GM23248 (cell line): ENCODE measurements around the gene WFDC6. TPM values are rescaled to one million over a fixed set of nuclear protein-coding genes. Genes with fewer than 3 reads are reported as not detected.
"Not testable (repeated sequence)": the region's sequence is repeated elsewhere in the genome, so short reads cannot be mapped to it uniquely, and the experiment has no call there.

Source experiments
- DNase-seq: peaks from one replicate; pipeline ENCODE4 v3.0.0-alpha.2; 2015
- H2AFZ ChIP-seq: fragments of 200-600 bp; sonication (generic); 2 replicates; pipeline ENCODE4 v1.6.1; 2016; ENCODE audit warnings: antibody characterized with exemption
- H3F3A ChIP-seq: fragments of 200-600 bp; sonication (generic); 2 replicates; pipeline ENCODE4 v1.6.1; 2016; ENCODE audit warnings: mild to moderate bottlenecking, antibody characterized with exemption, mixed run types; ENCODE audit not compliant: insufficient read depth
- H3K27ac ChIP-seq: fragments of 200-600 bp; sonication (generic); 2 replicates; pipeline ENCODE4 v1.5.1; 2016; ENCODE audit warnings: mild to moderate bottlenecking
- H3K27me3 ChIP-seq: fragments of 200-600 bp; sonication (generic); replicated peaks from 2 replicates; pipeline ENCODE4 v1.6.1; 2016; ENCODE audit warnings: mild to moderate bottlenecking; ENCODE audit not compliant: insufficient read depth
- H3K36me3 ChIP-seq: fragments of 200-600 bp; sonication (generic); 2 replicates; pipeline ENCODE4 v1.6.1; 2016; ENCODE audit warnings: low read depth, mild to moderate bottlenecking
- H3K4me1 ChIP-seq: fragments of 200-600 bp; sonication (generic); 2 replicates; pipeline ENCODE4 v1.6.1; 2016; ENCODE audit warnings: mild to moderate bottlenecking; ENCODE audit not compliant: insufficient read depth
- H3K4me2 ChIP-seq: fragments of 200-600 bp; sonication (generic); one replicate; pipeline ENCODE4 v1.6.1; 2016; ENCODE audit warnings: mild to moderate bottlenecking; ENCODE audit not compliant: unreplicated experiment
- H3K4me3 ChIP-seq: fragments of 200-600 bp; sonication (generic); 2 replicates; pipeline ENCODE4 v1.5.1; 2016; ENCODE audit warnings: mild to moderate bottlenecking
- H3K79me2 ChIP-seq: fragments of 200-600 bp; sonication (generic); 2 replicates; pipeline ENCODE4 v1.6.1; 2016; ENCODE audit warnings: mild to moderate bottlenecking; ENCODE audit not compliant: insufficient read depth
- H3K9ac ChIP-seq: fragments of 200-600 bp; sonication (generic); 2 replicates; pipeline ENCODE4 v1.6.1; 2016; ENCODE audit warnings: mild to moderate bottlenecking
- H3K9me2 ChIP-seq: fragments of 200-600 bp; sonication (generic); 2 replicates; pipeline ENCODE4 v1.6.1; 2016; ENCODE audit warnings: mixed run types, mild to moderate bottlenecking, moderate library complexity; ENCODE audit not compliant: insufficient read depth
- H3K9me3 ChIP-seq: fragments of 200-600 bp; sonication (generic); one replicate; pipeline ENCODE4 v1.6.1; 2017; ENCODE audit warnings: low read depth
- H4K20me1 ChIP-seq: fragments of 200-600 bp; sonication (generic); 2 replicates; pipeline ENCODE4 v1.6.0; 2016; ENCODE audit not compliant: insufficient read depth
- EZH2 ChIP-seq: fragments of 200-600 bp; sonication (generic); IDR thresholded peaks from 2 replicates; pipeline ENCODE4 v1.6.1; 2018; ENCODE audit warnings: antibody characterized with exemption, mild to moderate bottlenecking; ENCODE audit not compliant: insufficient read depth, poor library complexity, severe bottlenecking
- EZH2phosphoT487 ChIP-seq: fragments of 200-600 bp; sonication (generic); IDR thresholded peaks from 2 replicates; pipeline ENCODE4 v1.6.1; 2018; ENCODE audit warnings: antibody characterized with exemption, moderate library complexity, mild to moderate bottlenecking, low read depth; ENCODE audit not compliant: insufficient read depth
- WGBS, 2 experiments: methylation state at CpG; one replicate each; pipeline ENCODE4 v1.1.6; 2015 to 2017; ENCODE audit warnings: low lambda C conversion rate in 2 of 2, low coverage in 1 of 2; ENCODE audit errors: missing lambda C conversion rate in 2 of 2; 5-methylcytosine and 5-hydroxymethylcytosine counted together
- in situ Hi-C: fragments of 300-500 bp; cut with MboI; formaldehyde crosslinking; loops from 2 replicates; pipeline ENCODE4 v1.15.0; 2020
- polyA plus RNA-seq: library from polyadenylated mRNA; unstranded; fragments of >200 nt; fragmentation: Nextera tagmentation; extraction: Ambion mirVana; gene quantifications from 2 replicates; pipeline ENCODE4 v1.2.1, GENCODE V29; 2016
- total RNA-seq: library from RNA; depleted of rRNA; stranded (reverse); fragments of >200 nt; shearing (Covaris generic); gene quantifications from 2 replicates; pipeline ENCODE4 v1.2.3, GENCODE V29; 2014; rRNA removed

The WFDC6 gene
- not detected in 2 replicates for total RNA-seq
- polyA plus RNA-seq = not detected in 2 replicates

- H4K20me1 ChIP-seq = no peaks in the 10 kb centered on the region
- H3K9ac ChIP-seq = no peak within 1 kb of the TSS
- H3K4me3 ChIP-seq = no peak within 1 kb of the TSS
- in situ Hi-C loops = no loop called here
- peaks cover 56% of the 10 kb centered on the region for H3K27me3 ChIP-seq
- WGBS, 2 experiments = 19 to 56% methylated on average over 2 of the region's 2 CpGs
- no peaks in the 10 kb centered on the region for H3K79me2 ChIP-seq
- H3K36me3 ChIP-seq = no peaks in the 10 kb centered on the region
- no peak within 1 kb of the TSS for H3K4me2 ChIP-seq
- H3F3A ChIP-seq = no peaks in the 10 kb centered on the region
- H3K9me2 ChIP-seq = no peaks in the 10 kb centered on the region
- H3K27ac ChIP-seq = no peak within 1 kb of the TSS
- TF ChIP-seq EZH2phosphoT487 (no peak), EZH2 (no peak)
- H2AFZ ChIP-seq = no peak within 1 kb of the TSS
- no peaks in the 10 kb centered on the region for H3K9me3 ChIP-seq
- no peak for DNase-seq
- no peaks in the 10 kb centered on the region for H3K4me1 ChIP-seq
Observed at GRCh38 chr20:45539382-45539781, at the start of gene WFDC6. TSS of gene WFDC6 (minus strand) at chr20:45539482. CDS start at chr20:45539407, 75 bp downstream.

DNA sequence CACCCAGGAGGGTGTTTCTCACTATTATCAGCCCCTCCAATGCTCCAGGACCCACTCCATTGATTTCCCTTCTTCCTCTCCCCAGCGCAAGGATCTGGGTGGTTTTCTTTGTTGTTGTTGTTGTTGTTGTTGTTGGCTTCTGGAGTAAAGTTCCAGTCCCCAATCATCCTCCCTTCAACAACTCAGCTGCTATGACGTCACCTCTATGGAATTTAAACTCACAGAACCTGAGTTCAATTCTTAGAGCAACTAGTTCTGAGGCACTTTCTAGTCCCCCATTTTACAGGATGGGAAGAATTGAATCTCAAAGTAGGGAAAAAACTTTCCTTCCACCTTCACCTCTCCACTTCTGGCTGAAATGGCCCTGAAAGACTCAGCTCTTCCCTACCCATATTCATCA lies 49.5 kb upstream of the WFDC6 start:
- no peak overlapping the region for H3K4me2 ChIP-seq
- no peak overlapping the region for H3K9ac ChIP-seq
- H3K4me3 ChIP-seq = no peak overlapping the region
- WGBS, 2 experiments = 63 to 76% methylated on average over 2 of the region's 2 CpGs
- 0 out of 2 replicates have a peak, but pooled peaks cover 3% of the 10 kb centered on the region for H3K27me3 ChIP-seq
- no peak overlapping the region for H3K27ac ChIP-seq
- H3K4me1 ChIP-seq = peaks cover 4% of the 10 kb centered on the region; the same call in 1 of the 2 replicates
- no peaks in the 10 kb centered on the region for H3K79me2 ChIP-seq
- no peaks in the 10 kb centered on the region for H3K9me2 ChIP-seq
- no peaks in the 10 kb centered on the region for H3F3A ChIP-seq
- TF ChIP-seq EZH2 (no peak), EZH2phosphoT487 (no peak)
- H3K9me3 ChIP-seq = no peaks in the 10 kb centered on the region
- DNase-seq = peak; percentile 33
- in situ Hi-C loops = no loop called here
- no peaks in the 10 kb centered on the region for H3K36me3 ChIP-seq
- no peak overlapping the region for H2AFZ ChIP-seq
- no peaks in the 10 kb centered on the region for H4K20me1 ChIP-seq

GRCh38 chr20:45585986-45586385 lies 46.7 kb upstream of the WFDC6 start:
- H3K79me2 ChIP-seq, H3K9ac ChIP-seq, H3K9me3 ChIP-seq, H3K9me2 ChIP-seq, H3K36me3 ChIP-seq, H3K4me3 ChIP-seq, H4K20me1 ChIP-seq, H3K27ac ChIP-seq, H3F3A ChIP-seq, in situ Hi-C loops: not testable (repeated sequence)
- 0 out of 2 replicates have a peak, but pooled peaks cover 11% of the 10 kb centered on the region for H3K27me3 ChIP-seq
- peak; percentile 60 for DNase-seq
- WGBS, 2 experiments = 36 to 39% methylated on average over 5 of the region's 5 CpGs
- peaks cover 12% of the 10 kb centered on the region for H3K4me1 ChIP-seq
- H2AFZ ChIP-seq = 0 out of 2 replicates have a peak overlapping the region, but pooled peaks have one; percentile 11
- peak overlapping the region; percentile 42 for H3K4me2 ChIP-seq

DNA sequence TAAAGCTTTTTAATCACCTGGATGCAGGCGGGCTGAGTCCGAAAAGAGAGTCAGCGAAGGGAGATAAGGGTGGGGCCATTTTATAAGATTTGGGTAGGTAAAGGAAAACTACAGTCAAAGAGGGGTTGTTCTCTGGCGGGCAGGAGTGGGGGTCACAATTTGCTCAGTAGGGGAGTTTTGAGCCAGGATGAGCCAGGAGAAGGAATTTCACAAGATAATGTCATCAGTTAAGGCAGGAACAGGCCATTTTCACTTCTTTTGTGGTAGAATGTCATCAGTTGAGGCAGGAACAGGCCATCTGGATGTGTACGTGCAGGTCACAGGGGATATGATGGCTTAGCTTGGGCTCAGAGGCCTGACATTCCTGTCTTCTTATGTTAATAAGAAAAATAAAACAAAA lies 45.0 kb upstream of the WFDC6 start:
- H3F3A ChIP-seq, H3K27ac ChIP-seq, H3K36me3 ChIP-seq, in situ Hi-C loops, H3K4me3 ChIP-seq, H3K4me1 ChIP-seq, H2AFZ ChIP-seq, H3K9me3 ChIP-seq, H3K9ac ChIP-seq, H3K9me2 ChIP-seq, H3K4me2 ChIP-seq, H3K79me2 ChIP-seq, DNase-seq, H4K20me1 ChIP-seq: not testable (repeated sequence)
- 0 out of 2 replicates have a peak, but pooled peaks cover 17% of the 10 kb centered on the region for H3K27me3 ChIP-seq
- 78 to 79% methylated on average over 5 of the region's 5 CpGs for WGBS, 2 experiments

GRCh38 chr20:45583502-45583901 lies 44.2 kb upstream of the WFDC6 start:
- Histone ChIP-seq H3K36me3 (no peaks in the 10 kb centered on the region), H3K4me1 (peaks cover 7% of the 10 kb centered on the region), H3K27ac (no peak overlapping the region), H3K4me3 (no peak overlapping the region), H2AFZ (no peak overlapping the region), H3F3A (no peaks in the 10 kb centered on the region), H4K20me1 (no peaks in the 10 kb centered on the region), H3K9me3 (no peaks in the 10 kb centered on the region), H3K27me3 (0 out of 2 replicates have a peak, but pooled peaks cover 17% of the 10 kb centered on the region), H3K9me2 (no peaks in the 10 kb centered on the region), H3K4me2 (no peak overlapping the region), H3K79me2 (no peaks in the 10 kb centered on the region), H3K9ac (no peak overlapping the region)
- DNase-seq = no peak
- TF ChIP-seq EZH2phosphoT487 (no peak), EZH2 (no peak)
- in situ Hi-C loops = no loop called here
- 65 to 81% methylated on average over 3 of the region's 3 CpGs for WGBS, 2 experiments
